Loucy (cell line): Measurements from ENCODE around the gene NKIRAS1.

Source experiments
- H2AFZ ChIP-seq: fragments of 200-600 bp; sonication (generic); 2 replicates; pipeline ENCODE4 v1.6.0; 2016; ENCODE audit warnings: antibody characterized with exemption, mild to moderate bottlenecking, low read length, moderate library complexity
- H3F3A ChIP-seq: fragments of 200-600 bp; 2 replicates; pipeline ENCODE4 v1.6.0; 2016; ENCODE audit warnings: antibody characterized with exemption, low read depth, mild to moderate bottlenecking
- H3K27me3 ChIP-seq: fragments of 200-600 bp; sonication (generic); 2 replicates; pipeline ENCODE4 v1.6.1; 2014; ENCODE audit warnings: low read length, mild to moderate bottlenecking; ENCODE audit not compliant: insufficient read depth, poor library complexity, severe bottlenecking
- H3K36me3 ChIP-seq: fragments of 200-600 bp; sonication (generic); 2 replicates; pipeline ENCODE4 v1.6.1; 2016; ENCODE audit warnings: low read length; ENCODE audit not compliant: insufficient read depth
- H3K4me1 ChIP-seq: fragments of 200-600 bp; sonication (generic); 2 replicates; pipeline ENCODE4 v1.5.1; 2014; ENCODE audit warnings: low read length, mild to moderate bottlenecking; ENCODE audit not compliant: insufficient read depth, poor library complexity, severe bottlenecking
- H3K4me2 ChIP-seq: fragments of 200-600 bp; sonication (generic); 2 replicates; pipeline ENCODE4 v1.6.0; 2014; ENCODE audit warnings: antibody characterized with exemption, low read length, low read depth, mild to moderate bottlenecking; ENCODE audit not compliant: poor library complexity, severe bottlenecking
- H3K4me3 ChIP-seq: fragments of 200-600 bp; sonication (generic); 2 replicates; pipeline ENCODE4 v1.5.1; 2014; ENCODE audit warnings: low read length, mild to moderate bottlenecking, mixed read lengths; ENCODE audit not compliant: poor library complexity, severe bottlenecking
- H3K79me2 ChIP-seq: fragments of 200-600 bp; sonication (generic); 2 replicates; pipeline ENCODE4 v1.6.1; 2014; ENCODE audit warnings: low read length; ENCODE audit not compliant: insufficient read depth
- H3K9ac ChIP-seq: fragments of 200-600 bp; sonication (generic); 2 replicates; pipeline ENCODE4 v1.6.0; 2014; ENCODE audit warnings: mild to moderate bottlenecking, low read depth, low read length, moderate library complexity; ENCODE audit not compliant: poor library complexity, severe bottlenecking
- H3K9me2 ChIP-seq: fragments of 200-600 bp; sonication (generic); replicated peaks from 2 replicates; pipeline ENCODE4 v1.6.1; 2016; ENCODE audit warnings: low read depth, low read length, mixed read lengths
- H3K9me3 ChIP-seq: fragments of 200-600 bp; sonication (generic); 2 replicates; pipeline ENCODE4 v1.6.1; 2014; ENCODE audit warnings: mild to moderate bottlenecking, antibody characterized with exemption, low read length, low read depth; ENCODE audit not compliant: insufficient read depth
- H4K20me1 ChIP-seq: fragments of 200-600 bp; sonication (generic); 2 replicates; pipeline ENCODE4 v1.6.0; 2014; ENCODE audit warnings: antibody characterized with exemption, low read length, mild to moderate bottlenecking; ENCODE audit not compliant: insufficient read depth, poor library complexity, severe bottlenecking
- CTCF ChIP-seq: fragments of 200-600 bp; sonication (generic); conservative IDR thresholded peaks from 2 replicates; pipeline ENCODE4 v1.5.1; 2014; ENCODE audit warnings: mild to moderate bottlenecking, antibody characterized with exemption, low read length
- EZH2phosphoT487 ChIP-seq: fragments of 200-600 bp; IDR thresholded peaks from 2 replicates; pipeline ENCODE4 v1.6.1; 2018; ENCODE audit warnings: antibody characterized with exemption, mild to moderate bottlenecking, moderate library complexity, borderline replicate concordance

The NKIRAS1 gene

GRCh38 chr3:23864931-23865330 lies 51.9 kb downstream of the NKIRAS1 start:
- H3K9ac ChIP-seq = no peak overlapping the region
- H4K20me1 ChIP-seq = peaks cover 93% of the 10 kb centered on the region
- no peak overlapping the region for H2AFZ ChIP-seq
- H3K79me2 ChIP-seq = peaks cover 96% of the 10 kb centered on the region
- TF ChIP-seq EZH2phosphoT487 (no peak), CTCF (no peak)
- no peaks in the 10 kb centered on the region for H3K9me3 ChIP-seq
- H3K4me2 ChIP-seq = no peak overlapping the region
- no peaks in the 10 kb centered on the region for H3K9me2 ChIP-seq
- H3F3A ChIP-seq = no peaks in the 10 kb centered on the region
- H3K4me3 ChIP-seq = no peak overlapping the region
- H3K36me3 ChIP-seq = peaks cover 19% of the 10 kb centered on the region; the same call in 1 of the 2 replicates
- peaks cover 21% of the 10 kb centered on the region for H3K4me1 ChIP-seq
- no peaks in the 10 kb centered on the region for H3K27me3 ChIP-seq

DNA sequence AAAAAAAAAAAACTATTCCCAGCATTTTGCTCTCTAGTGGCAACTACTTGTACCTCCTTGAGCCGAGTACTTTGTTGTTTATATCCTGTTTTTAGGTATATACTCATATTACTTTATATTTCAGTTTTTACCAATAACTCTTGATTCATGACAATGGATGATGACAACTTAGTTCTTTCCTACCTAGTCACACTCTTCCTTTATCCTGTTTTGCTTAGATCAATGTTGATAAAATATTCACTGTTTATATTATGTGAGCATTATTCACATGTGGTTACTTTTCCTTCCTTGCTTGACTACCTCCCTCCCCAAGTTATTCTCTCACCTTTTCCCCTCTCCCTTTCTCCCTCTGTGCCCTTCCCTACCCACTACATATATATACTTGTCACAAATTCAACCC lies 53.7 kb downstream of the NKIRAS1 start:
- Histone ChIP-seq H4K20me1 (peaks cover 91% of the 10 kb centered on the region), H3K9me3 (no peaks in the 10 kb centered on the region), H2AFZ (no peak overlapping the region), H3K4me3 (no peak overlapping the region), H3K4me1 (peaks cover 33% of the 10 kb centered on the region), H3K4me2 (no peak overlapping the region), H3K9me2 (no peaks in the 10 kb centered on the region), H3F3A (no peaks in the 10 kb centered on the region), H3K36me3 (peaks cover 19% of the 10 kb centered on the region; the same call in 1 of the 2 replicates), H3K79me2 (peaks cover 97% of the 10 kb centered on the region), H3K9ac (no peak overlapping the region), H3K27me3 (no peaks in the 10 kb centered on the region)
- TF ChIP-seq EZH2phosphoT487 = no peak
- no peak for TF ChIP-seq CTCF

- H2AFZ ChIP-seq = no peak overlapping the region
- H3K9me3 ChIP-seq = no peaks in the 10 kb centered on the region
- H4K20me1 ChIP-seq = peaks cover 90% of the 10 kb centered on the region
- H3K4me3 ChIP-seq = no peak overlapping the region
- no peaks in the 10 kb centered on the region for H3F3A ChIP-seq
- no peaks in the 10 kb centered on the region for H3K27me3 ChIP-seq
- H3K9ac ChIP-seq = no peak overlapping the region
- no peak overlapping the region for H3K4me2 ChIP-seq
- H3K36me3 ChIP-seq = peaks cover 19% of the 10 kb centered on the region; the same call in 1 of the 2 replicates
- H3K9me2 ChIP-seq = no peaks in the 10 kb centered on the region
- H3K4me1 ChIP-seq = peaks cover 43% of the 10 kb centered on the region
- TF ChIP-seq EZH2phosphoT487 = no peak
- TF ChIP-seq CTCF = no peak
- peaks cover 97% of the 10 kb centered on the region for H3K79me2 ChIP-seq
Measured at GRCh38 chr3:23861689-23862088, 55.1 kb downstream of the NKIRAS1 start.
